GM19395 (cell line): ENCODE data around the gene PRSS33.
A peak's percentile ranks its signal among the peaks of the same experiment; 100 is the strongest.

Source experiments
- ATAC-seq: cut with Tn5 transposase; IDR thresholded peaks from one replicate; pipeline ENCODE4 v1.9.1; 2021; ENCODE audit warnings: mild to moderate bottlenecking, moderate library complexity; ENCODE audit not compliant: unreplicated experiment

Gene PRSS33

GRCh38 chr16:2765462-2766404 is 21.6 kb downstream of the PRSS33 start:
- ATAC-seq = no peak

- no peak for ATAC-seq
These were observed 22.6 kb downstream of the PRSS33 start for GRCh38 chr16:2764718-2765117.

- no peak for ATAC-seq
These were observed 24.2 kb downstream of the PRSS33 start for GRCh38 chr16:2763173-2763572.

GRCh38 chr16:2762711-2763110 is 24.6 kb downstream of the PRSS33 start:
- ATAC-seq = no peak

GRCh38 chr16:2761886-2762583 is 25.3 kb downstream of the PRSS33 start:
- no peak for ATAC-seq

GRCh38 chr16:2761472-2761871 is 25.9 kb downstream of the PRSS33 start:
- no peak for ATAC-seq

GRCh38 chr16:2757344-2757743 is 30.0 kb downstream of the PRSS33 start:
- no peak for ATAC-seq

GRCh38 chr16:2756288-2757015 is 30.9 kb downstream of the PRSS33 start:
- no peak for ATAC-seq

GRCh38 chr16:2755158-2755557 is 32.2 kb downstream of the PRSS33 start:
- no peak for ATAC-seq

- no peak for ATAC-seq
These were observed 33.7 kb downstream of the PRSS33 start for GRCh38 chr16:2753733-2754020.

- ATAC-seq = peak; percentile 34
These were observed 34.3 kb downstream of the PRSS33 start for GRCh38 chr16:2752850-2753732.

GRCh38 chr16:2752035-2752849 is 35.1 kb downstream of the PRSS33 start, which contains the start of gene SRRM2:
SRRM2 (plus strand) TSS chr16:2752638; CDS start chr16:2756365, 3,727 bp downstream.
- peak; percentile 86 for ATAC-seq

- ATAC-seq = no peak
These were observed 35.8 kb downstream of the PRSS33 start for GRCh38 chr16:2751577-2752034.

- ATAC-seq = no peak
These were observed 37.4 kb downstream of the PRSS33 start for GRCh38 chr16:2749936-2750335.

GRCh38 chr16:2749476-2749875 is 37.9 kb downstream of the PRSS33 start:
- ATAC-seq = no peak

- no peak for ATAC-seq
These were observed 38.5 kb downstream of the PRSS33 start for GRCh38 chr16:2748757-2749455.

- no peak for ATAC-seq
These were observed 41.4 kb downstream of the PRSS33 start for GRCh38 chr16:2745961-2746360.

- no peak for ATAC-seq
These were observed 42.1 kb downstream of the PRSS33 start for GRCh38 chr16:2745116-2745890.
